HFFc6 (cell line): ENCODE results near the gene UPB1. TPM values are rescaled to one million over a fixed set of nuclear protein-coding genes. Genes with fewer than 3 reads are reported as not detected.

Experiments used
- DNase-seq: peaks from one replicate; pipeline ENCODE4 v3.0.0-alpha.2; 2018
- H3K27ac Mint-ChIP-seq: 2 replicates; pipeline ENCODE4 v1.8.0; 2020; ENCODE audit warnings: mild to moderate bottlenecking, mixed read lengths
- H3K27me3 Mint-ChIP-seq: 2 replicates; pipeline ENCODE4 v1.8.0; 2021; ENCODE audit warnings: mild to moderate bottlenecking, moderate library complexity, mixed read lengths; ENCODE audit not compliant: insufficient read depth
- H3K36me3 Mint-ChIP-seq: 2 replicates; pipeline ENCODE4 v1.8.0; 2021; ENCODE audit warnings: low read depth, mixed read lengths
- H3K4me1 Mint-ChIP-seq: 2 replicates; pipeline ENCODE4 v1.8.0; 2020; ENCODE audit warnings: low read depth, mixed read lengths
- H3K4me3 Mint-ChIP-seq: 2 replicates; pipeline ENCODE4 v1.8.0; 2020; ENCODE audit warnings: mild to moderate bottlenecking, moderate library complexity, mixed read lengths
- H3K9me3 Mint-ChIP-seq: 2 replicates; pipeline ENCODE4 v1.8.0; 2020; ENCODE audit warnings: mild to moderate bottlenecking, mixed read lengths
- long read RNA-seq: library from polyadenylated mRNA; unstranded; transcript quantifications from one replicate; pipeline ENCODE4 v2.0.0, GENCODE V29; 2019
- total RNA-seq, 6 experiments: library from RNA; stranded (reverse); fragmentation: NEBNext Ultra II Directional; extraction: Animal tissue kit (Norgen Biotek cat#: 25700); gene quantifications; 2 replicates in 1 of 6; 3 replicates in 5 of 6; pipeline ENCODE4 v1.2.3, GENCODE V29; 2021
- TF ChIP-seq, protein P1 (sequence below): fragments of 200-600 bp; sonication (generic); IDR thresholded peaks from 2 replicates; pipeline ENCODE4 v1.5.0; 2021; ENCODE audit warnings: antibody characterized with exemption, mild to moderate bottlenecking

The UPB1 gene
- under 1 TPM in 4 of 6 experiments, not detected in 2; 0.07 to 0.14 (median 0.12) TPM for total RNA-seq
- long read RNA-seq, partial matches to known transcripts: 0 of 1 reads
- long read RNA-seq, other reads (novel, unspliced or antisense): 1 of 1 reads

DNA sequence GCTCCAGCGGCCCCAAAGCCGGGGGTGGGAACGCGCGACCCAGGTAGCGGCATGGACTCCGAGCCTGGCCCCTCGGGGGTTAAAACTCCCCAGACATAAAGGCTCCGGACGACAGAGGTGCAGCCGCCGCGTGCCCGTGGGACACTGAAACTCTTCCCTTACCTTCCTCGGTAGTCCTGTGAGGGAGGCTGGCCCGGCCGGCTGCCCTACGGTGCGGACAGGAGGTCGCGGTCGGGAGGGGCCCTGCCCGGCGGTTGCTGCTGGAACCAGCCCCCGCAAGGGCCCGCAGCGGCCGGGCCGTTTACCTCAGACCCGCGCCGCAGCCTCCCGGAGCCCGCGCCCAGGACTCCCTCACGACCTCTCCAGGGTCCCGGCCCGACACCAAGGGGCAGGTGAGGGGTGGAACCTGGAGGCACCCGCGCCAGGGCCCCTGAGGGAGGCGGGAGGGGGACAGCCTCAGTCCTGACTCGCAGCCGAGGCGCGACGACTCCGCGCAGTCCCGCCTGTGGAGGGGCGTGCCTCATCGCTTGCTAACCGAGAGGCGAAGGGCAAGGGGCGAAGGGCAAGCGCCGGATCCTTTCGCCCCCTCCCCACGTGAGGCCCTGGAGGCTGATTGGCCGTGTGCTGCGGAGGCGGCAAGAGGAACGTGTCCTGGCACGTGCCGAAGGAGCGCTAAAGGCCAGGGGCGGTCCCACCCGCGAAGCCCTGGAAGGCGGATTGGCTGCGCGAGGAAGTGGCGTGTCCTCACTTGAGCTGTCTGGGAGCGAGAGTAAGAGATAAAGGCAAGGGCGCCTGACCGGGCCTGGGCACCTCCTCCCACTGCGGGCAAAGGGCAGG lies at the start of gene UPB1:
Gene UPB1, plus strand, starts transcription at position 805 of the 837 bp plus-strand sequence. CDS start 72 bp downstream, outside the sequence.
- DNase-seq: no peak
- Mint-ChIP-seq H3K27me3 (peaks cover 7% of the 10 kb centered on the region), H3K27ac (no peak within 1 kb of the TSS), H3K4me1 (no peaks in the 10 kb centered on the region), H3K9me3 (no peaks in the 10 kb centered on the region), H3K4me3 (no peak within 1 kb of the TSS), H3K36me3 (no peaks in the 10 kb centered on the region; the same call in 1 of the 2 replicates)
- TF ChIP-seq, protein P1, sequence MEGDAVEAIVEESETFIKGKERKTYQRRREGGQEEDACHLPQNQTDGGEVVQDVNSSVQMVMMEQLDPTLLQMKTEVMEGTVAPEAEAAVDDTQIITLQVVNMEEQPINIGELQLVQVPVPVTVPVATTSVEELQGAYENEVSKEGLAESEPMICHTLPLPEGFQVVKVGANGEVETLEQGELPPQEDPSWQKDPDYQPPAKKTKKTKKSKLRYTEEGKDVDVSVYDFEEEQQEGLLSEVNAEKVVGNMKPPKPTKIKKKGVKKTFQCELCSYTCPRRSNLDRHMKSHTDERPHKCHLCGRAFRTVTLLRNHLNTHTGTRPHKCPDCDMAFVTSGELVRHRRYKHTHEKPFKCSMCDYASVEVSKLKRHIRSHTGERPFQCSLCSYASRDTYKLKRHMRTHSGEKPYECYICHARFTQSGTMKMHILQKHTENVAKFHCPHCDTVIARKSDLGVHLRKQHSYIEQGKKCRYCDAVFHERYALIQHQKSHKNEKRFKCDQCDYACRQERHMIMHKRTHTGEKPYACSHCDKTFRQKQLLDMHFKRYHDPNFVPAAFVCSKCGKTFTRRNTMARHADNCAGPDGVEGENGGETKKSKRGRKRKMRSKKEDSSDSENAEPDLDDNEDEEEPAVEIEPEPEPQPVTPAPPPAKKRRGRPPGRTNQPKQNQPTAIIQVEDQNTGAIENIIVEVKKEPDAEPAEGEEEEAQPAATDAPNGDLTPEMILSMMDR: no peak

DNA sequence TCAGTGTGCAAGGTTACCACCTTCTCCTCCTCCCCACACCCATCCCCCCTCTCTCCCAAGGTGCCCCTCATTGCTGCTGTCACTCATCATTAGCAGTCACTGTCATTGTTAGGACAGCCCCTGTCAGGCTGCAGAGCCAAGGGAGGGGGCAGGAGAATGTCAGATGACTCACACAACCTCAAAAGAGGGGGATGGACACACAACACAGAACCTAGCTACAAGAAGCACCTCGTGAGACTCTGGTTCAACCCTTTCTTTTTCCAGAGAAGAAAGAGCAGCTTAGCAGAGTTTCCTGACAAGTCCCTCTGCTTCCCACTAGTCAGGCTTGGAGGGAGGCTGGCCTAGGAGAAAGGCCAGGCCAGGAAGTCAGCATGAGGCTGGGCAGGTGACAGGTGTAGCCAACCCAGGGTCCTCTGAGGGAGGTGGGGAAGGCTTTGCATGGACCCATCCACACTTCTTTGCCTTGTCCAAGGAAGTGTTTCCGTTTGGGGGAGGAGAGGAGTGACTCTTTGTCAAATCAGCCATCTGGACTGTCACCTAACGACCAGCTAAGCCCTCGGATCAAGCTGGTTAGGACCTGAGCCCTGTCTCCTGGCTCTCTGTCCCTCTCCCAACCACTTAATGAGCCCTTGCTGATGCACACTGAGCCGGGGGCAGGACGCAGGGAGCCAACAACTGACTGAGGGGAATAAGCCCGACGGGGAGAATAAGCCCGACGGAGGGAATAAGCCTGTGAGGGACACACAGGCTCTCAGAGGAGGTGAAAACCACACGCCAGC lies 49.5 kb upstream of the UPB1 start:
- TF ChIP-seq, protein P1: no peak
- H3K9me3 Mint-ChIP-seq: no peaks in the 10 kb centered on the region
- DNase-seq: no peak
- no peaks in the 10 kb centered on the region for H3K36me3 Mint-ChIP-seq
- H3K4me3 Mint-ChIP-seq: no peak overlapping the region
- H3K4me1 Mint-ChIP-seq: peaks cover 19% of the 10 kb centered on the region
- H3K27me3 Mint-ChIP-seq: no peaks in the 10 kb centered on the region; the same call in 1 of the 2 replicates
- no peak overlapping the region for H3K27ac Mint-ChIP-seq

DNA sequence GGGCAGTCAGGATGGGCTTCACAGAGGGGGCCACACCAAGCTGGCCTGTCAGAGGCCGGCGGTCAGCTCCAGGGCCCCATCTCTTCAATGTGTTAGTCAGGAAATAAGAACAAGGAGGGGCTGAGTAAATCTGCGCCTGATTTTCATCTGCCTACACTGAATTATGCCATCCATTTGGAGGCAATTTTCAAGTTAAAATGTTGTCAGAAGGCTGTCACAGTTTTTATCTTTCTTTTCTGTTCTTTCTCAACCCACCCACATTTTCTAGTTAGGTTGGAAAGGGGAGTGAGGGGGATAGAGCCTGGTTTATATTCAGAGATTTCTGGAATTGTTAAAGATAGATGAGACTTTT lies 48.9 kb upstream of the UPB1 start:
- DNase-seq: no peak
- H3K4me3 Mint-ChIP-seq: no peak overlapping the region
- no peak overlapping the region for H3K27ac Mint-ChIP-seq
- no peaks in the 10 kb centered on the region for H3K9me3 Mint-ChIP-seq
- H3K36me3 Mint-ChIP-seq: no peaks in the 10 kb centered on the region
- TF ChIP-seq, protein P1: no peak
- no peaks in the 10 kb centered on the region; the same call in 1 of the 2 replicates for H3K27me3 Mint-ChIP-seq
- H3K4me1 Mint-ChIP-seq: peaks cover 13% of the 10 kb centered on the region

DNA sequence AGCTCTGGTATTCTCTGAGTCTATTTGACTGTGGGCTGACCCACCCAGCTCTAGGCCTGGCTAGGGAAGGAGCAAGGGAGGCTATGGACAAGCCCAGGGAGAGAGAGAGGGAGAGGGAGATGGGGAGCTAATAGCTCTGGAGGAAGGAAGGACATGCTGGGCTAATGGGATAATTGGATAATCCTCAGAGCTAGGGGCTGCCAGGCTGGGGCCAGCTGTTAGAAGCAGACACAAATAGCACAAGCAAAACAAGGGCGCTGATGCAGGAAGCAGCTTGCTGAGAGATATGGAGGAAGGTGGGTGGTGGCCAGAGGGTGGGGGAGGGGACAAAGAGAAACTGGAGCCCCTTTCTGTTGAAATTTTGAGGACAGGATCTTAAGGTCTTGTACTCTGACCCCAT lies 44.5 kb upstream of the UPB1 start:
- 0 out of 2 replicates have a peak, but pooled peaks cover 5% of the 10 kb centered on the region for H3K9me3 Mint-ChIP-seq
- no peaks in the 10 kb centered on the region for H3K36me3 Mint-ChIP-seq
- H3K4me1 Mint-ChIP-seq: peaks cover under 1% of the 10 kb centered on the region; the same call in 1 of the 2 replicates
- TF ChIP-seq, protein P1: no peak
- H3K4me3 Mint-ChIP-seq: no peak overlapping the region
- H3K27me3 Mint-ChIP-seq: peaks cover 4% of the 10 kb centered on the region
- DNase-seq: no peak
- no peak overlapping the region for H3K27ac Mint-ChIP-seq

DNA sequence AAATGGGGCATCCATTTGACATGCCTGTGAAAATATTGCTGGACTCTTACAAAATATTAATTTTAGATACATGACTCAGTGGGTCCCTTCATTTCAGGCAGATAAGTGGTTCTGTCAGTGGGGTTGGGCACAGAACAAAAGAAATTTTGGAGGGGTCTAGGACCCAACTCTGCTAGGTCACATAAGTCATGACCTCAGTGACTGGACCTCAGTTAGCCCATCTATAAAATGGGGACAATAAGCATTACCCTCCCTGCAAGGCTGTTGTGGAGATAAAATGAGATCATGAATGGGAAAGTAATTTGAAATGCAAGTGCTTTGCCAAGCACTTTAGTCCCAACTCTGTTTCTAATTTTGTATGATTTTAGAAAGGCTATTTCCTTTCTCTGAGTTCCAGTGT lies 44.0 kb upstream of the UPB1 start:
- H3K4me3 Mint-ChIP-seq: no peak overlapping the region

More for the DNA sequence above, 44.0 kb upstream of the UPB1 start:
- no peak overlapping the region for H3K27ac Mint-ChIP-seq
- H3K27me3 Mint-ChIP-seq: peaks cover 4% of the 10 kb centered on the region
- TF ChIP-seq, protein P1: no peak
- no peak for DNase-seq
- no peaks in the 10 kb centered on the region; the same call in 1 of the 2 replicates for H3K4me1 Mint-ChIP-seq
- no peaks in the 10 kb centered on the region for H3K36me3 Mint-ChIP-seq
- H3K9me3 Mint-ChIP-seq: 0 out of 2 replicates have a peak, but pooled peaks cover 5% of the 10 kb centered on the region
